DMS 273 (cell line): ENCODE data around the gene SNX14.
"Not testable (repeated sequence)": the region's sequence is repeated elsewhere in the genome, so short reads cannot be mapped to it uniquely, and the experiment has no call there.

Experiments used
- DNase-seq: peaks from one replicate; lab custom pipeline; 2025; ENCODE audit not compliant: unreplicated experiment; lab: John Stamatoyannopoulos, UW

Gene SNX14

DNA sequence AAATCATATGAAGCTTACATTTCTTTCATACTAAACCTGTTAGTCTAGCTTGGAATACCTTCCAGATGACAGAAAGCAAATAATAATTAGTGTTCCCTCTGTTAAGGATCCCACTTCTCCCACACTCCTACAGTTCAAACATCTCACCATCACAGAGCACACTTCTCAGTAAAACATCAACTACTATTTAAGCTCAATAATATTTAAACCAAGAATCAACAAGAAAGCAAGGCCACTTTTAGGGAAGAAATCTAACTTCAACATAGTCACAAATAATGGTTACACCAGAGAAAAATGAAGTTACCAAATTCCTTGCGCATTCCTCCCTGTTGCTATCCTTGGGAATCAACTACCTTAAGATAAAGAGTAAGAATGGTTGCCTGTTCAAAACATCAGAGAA is 1.6 kb downstream of the SNX14 start:
- DNase-seq = no peak

DNA sequence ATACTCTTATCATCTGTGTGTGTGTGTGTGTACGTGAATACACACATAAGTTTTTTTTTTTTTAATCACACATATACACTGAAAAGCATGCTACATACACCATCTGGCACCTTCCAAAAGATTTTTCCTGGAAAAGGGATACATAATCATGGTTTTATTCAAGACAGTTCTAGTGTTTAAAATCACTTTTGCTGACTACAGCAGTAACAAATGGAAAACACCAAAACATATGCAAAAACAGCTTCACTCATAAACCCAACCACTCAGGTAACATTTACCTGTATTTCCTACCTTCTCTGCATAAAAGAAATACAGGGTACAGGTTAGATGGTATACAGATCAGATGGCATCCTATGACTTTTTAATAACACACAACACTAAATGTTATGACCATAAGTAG is 2.5 kb downstream of the SNX14 start:
- no peak for DNase-seq

DNA sequence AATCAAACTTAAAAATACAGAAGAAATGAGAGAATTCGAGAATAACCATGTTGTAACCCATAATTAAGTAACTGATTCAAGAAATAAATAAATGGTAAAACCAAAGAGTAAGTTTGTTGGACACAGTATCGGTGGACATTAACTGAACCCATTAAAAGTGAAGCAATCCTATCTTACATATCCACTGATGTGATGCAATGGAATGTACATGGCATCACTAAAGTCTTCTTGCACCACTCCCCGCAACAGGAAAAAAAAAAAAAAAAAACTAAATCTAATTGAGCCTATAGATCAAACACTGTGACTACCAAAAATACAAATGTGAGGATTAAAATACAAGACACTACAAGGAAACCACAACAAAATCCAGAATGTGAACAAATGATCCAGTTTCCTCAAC is 7.9 kb downstream of the SNX14 start:
- no peak for DNase-seq

- not testable (repeated sequence) for DNase-seq
Measured at GRCh38 chr6:85582832-85583231, 10.8 kb downstream of the SNX14 start.

- DNase-seq = no peak
Measured at GRCh38 chr6:85581572-85581971, 12.1 kb downstream of the SNX14 start.

- DNase-seq = no peak
Measured at GRCh38 chr6:85580878-85581267, 12.8 kb downstream of the SNX14 start.

GRCh38 chr6:85580118-85580877 is 13.4 kb downstream of the SNX14 start:
- DNase-seq = no peak

DNA sequence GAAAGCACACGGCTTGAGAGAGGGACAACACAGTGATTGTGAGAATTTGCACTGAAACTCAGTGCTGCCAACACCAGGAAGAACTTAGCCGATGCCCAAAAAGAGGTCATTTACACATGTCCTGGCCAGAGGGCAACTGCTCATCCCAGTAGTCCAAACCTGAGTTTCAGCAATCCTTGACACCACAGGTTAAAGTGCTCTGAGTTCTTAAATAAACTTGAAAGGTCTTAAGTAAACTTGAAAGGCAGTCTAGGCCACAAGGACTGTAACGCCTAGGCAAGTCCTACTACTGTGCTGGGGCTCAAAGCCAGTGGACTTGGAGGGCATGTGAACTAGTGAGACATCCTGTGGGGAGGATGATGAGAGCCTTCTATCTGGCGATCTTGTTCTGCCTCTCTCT is 14.1 kb downstream of the SNX14 start:
- DNase-seq = no peak

GRCh38 chr6:85576476-85576875 is 17.2 kb downstream of the SNX14 start:
- peak; percentile 42 for DNase-seq

- no peak for DNase-seq
Measured at GRCh38 chr6:85574932-85575598, 18.6 kb downstream of the SNX14 start.

DNA sequence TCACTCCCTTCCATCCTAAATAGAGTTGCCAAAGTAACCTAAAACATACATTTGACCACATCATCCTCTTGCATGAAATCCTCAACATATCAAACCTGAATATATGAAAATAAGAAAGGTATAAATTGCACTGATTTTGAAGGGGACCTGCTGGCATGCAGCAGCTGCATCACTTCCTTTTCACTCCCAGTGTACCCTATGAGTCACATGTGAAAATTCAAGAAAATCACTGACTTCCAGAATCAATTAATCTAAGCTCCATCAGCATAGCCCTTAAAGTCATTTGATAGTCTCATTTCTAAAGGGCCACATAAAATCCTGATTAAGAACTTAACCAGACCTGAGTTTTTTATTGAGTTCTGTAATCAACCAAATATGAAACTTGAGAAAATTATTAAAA is 24.3 kb downstream of the SNX14 start:
- DNase-seq = no peak

DNA sequence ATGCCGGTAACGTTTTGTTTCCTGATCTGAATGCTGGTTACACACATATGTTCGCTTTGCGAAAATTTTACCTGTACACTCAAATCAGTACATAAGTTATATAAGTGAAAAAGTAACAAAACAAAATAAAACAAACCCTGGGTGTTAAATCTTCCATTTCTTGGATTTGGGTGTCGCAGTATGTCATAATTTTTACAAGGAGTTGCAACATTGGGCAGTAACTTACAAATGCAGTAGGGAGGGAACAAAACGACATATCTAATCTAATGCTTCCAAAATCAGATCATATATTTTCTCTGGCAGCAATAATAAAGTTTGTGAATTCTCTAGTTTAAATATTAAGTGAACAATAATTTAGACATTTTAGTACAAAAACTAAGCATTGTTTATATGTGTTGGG is 25.2 kb downstream of the SNX14 start:
- no peak for DNase-seq

DNA sequence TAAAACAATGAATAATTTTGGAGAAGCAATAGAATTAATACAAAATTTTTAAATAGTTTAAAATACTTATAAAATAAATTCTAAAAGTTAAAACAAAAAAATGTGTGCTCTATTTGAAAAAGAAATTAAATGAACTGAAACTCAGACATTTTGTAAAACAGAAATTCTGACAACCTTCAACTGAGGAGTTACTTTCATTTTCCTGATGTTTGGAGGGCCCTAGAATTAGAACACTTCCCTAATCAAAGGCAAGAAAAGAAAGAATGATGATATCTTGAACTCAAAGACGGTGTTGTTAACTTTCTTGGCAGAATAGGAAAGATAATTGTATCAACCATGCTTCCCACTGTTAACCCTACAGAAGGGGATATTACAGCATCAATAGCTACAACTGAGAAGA is 27.9 kb downstream of the SNX14 start:
- DNase-seq = no peak

DNA sequence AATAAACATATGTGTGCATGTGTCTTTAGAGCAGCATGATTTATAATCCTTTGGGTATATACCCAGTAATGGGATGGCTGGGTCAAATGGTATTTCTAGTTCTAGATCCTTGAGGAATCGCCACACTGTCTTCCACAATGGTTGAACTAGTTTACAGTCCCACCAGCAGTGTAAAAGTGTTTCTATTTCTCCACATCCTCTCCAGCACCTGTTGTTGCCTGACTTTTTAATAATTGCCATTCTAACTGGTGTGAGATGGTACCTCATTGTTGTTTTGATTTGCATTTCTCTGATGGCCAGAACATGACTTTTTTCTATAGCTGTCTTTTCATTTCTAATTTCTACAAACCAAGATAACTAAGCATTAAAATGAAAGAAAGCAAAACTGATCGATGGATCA is 29.4 kb downstream of the SNX14 start:
- not testable (repeated sequence) for DNase-seq

GRCh38 chr6:85561750-85562357 is 31.8 kb downstream of the SNX14 start:
- DNase-seq = no peak

DNA sequence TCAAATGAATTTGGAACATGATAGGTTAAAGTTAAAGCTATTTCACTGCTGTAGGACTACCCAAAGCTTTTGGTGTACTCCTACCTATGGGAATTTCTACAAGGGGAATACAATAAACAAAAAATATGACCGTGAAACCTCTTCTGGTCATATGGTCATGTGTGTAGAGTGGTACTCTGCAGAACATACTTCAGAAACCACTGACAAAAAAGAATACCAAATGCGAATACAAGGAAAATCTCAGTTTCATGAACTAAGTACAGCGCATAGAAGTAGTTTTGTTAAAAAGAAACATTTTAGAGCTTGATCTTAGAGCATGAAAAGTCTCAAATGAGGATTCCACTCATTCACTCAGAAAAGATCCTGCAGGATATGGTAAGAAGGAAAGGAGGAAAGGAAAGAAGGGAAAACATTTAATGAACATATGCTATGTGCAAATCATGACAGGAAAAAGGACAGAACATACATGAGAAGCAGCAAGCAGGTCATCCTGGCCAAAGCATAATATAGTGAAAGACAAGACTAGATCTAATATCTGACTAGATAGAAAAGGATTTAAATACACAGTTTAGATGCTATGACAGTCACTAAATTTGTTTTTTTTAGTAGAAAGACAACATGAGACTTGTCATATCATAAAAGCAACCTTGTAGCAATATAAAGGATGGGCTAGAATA is 36.5 kb downstream of the SNX14 start:
- DNase-seq = no peak

- DNase-seq = no peak
Measured at GRCh38 chr6:85552652-85553051, 41.0 kb downstream of the SNX14 start.

DNA sequence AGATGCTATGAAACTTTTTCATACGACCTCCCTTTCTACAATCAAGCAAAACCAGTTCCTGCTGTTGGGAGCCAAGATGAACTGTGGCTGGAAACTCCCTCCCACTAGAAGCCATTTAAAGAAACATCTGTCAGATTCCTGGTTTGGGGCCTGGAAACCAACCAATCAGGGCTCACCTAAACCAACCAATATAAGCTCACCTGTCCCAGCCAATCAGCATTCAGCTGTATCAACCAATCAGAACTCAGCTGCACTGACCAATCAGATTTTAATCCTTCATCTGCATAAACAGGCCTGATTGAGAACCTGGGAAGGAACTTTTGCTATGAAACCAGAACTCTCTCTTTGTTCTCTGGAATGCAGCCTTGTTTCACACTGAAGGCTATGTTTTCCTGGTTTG is 42.4 kb downstream of the SNX14 start:
- DNase-seq = peak; percentile 4

GRCh38 chr6:85547719-85548118 is 45.9 kb downstream of the SNX14 start:
- DNase-seq = no peak

DNA sequence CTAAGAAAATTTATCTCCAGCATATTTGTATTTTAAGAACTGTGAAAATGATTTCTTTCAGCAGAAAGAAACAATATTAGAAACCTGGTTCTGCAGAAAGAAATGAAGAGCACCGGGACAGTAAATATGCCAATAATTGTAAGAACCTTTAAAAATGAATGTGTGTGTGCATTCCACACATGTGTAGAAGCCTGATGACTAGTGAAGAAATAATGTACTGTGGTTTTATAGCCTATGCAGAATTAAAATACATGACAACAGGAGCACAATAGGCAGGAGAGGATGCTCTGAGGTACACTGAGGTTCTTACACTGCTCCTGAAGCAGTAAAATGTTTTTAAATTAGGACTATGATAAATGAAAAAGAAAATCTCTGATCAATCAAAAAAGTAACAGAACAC is 48.9 kb downstream of the SNX14 start:
- DNase-seq = no peak

- peak; percentile 5 for DNase-seq
Measured at GRCh38 chr6:85537055-85537494, 56.6 kb downstream of the SNX14 start.

GRCh38 chr6:85524281-85524680 is 69.4 kb downstream of the SNX14 start:
- not testable (repeated sequence) for DNase-seq
